Lower lobe of right lung (tissue), 2 donors: ENCODE measurements around the gene DDX39A. TPM values are rescaled to one million over a fixed set of nuclear protein-coding genes. Genes with fewer than 3 reads are reported as not detected.
"Not testable (repeated sequence)": the region's sequence is repeated elsewhere in the genome, so short reads cannot be mapped to it uniquely, and the experiment has no call there.

Source experiments
- ATAC-seq, 2 donors: fragments of 200-7000 bp; cut with Tn5 transposase; one replicate each; pipeline ENCODE4 v1.9.1; 2020 to 2022; ENCODE audit warnings: mild to moderate bottlenecking in 2 of 2, moderate library complexity in 2 of 2
- DNase-seq: peaks from one replicate; pipeline ENCODE4 v3.0.0-alpha.2; 2020
- H3K27ac ChIP-seq: fragments of 200-600 bp; one replicate; pipeline ENCODE4 v1.8.0; 2022
- H3K27me3 ChIP-seq: fragments of 200-600 bp; one replicate; pipeline ENCODE4 v1.8.0; 2022; ENCODE audit warnings: low read depth
- H3K36me3 ChIP-seq: fragments of 200-600 bp; one replicate; pipeline ENCODE4 v1.8.0; 2022; ENCODE audit warnings: mild to moderate bottlenecking
- H3K4me1 ChIP-seq: fragments of 200-600 bp; one replicate; pipeline ENCODE4 v1.8.0; 2022
- H3K4me3 ChIP-seq: fragments of 200-600 bp; one replicate; pipeline ENCODE4 v1.8.0; 2022; ENCODE audit warnings: mild to moderate bottlenecking
- H3K9me3 ChIP-seq: fragments of 200-600 bp; one replicate; pipeline ENCODE4 v1.8.0; 2022
- CTCF ChIP-seq: fragments of 200-600 bp; IDR thresholded peaks from one replicate; pipeline ENCODE4 v1.8.0; 2022; ENCODE audit warnings: antibody characterized with exemption, mild to moderate bottlenecking
- intact Hi-C: fragments of 100-400 bp; cut with DNase I; formaldehyde crosslinking; loops from one replicate; pipeline ENCODE4 v1.11.0; 2022
- long read RNA-seq: library from polyadenylated mRNA; unstranded; transcript quantifications from one replicate; pipeline ENCODE4 v2.0.0, GENCODE V29; 2021
- total RNA-seq: library from RNA; stranded (reverse); fragmentation: NEBNext Ultra II Directional; extraction: Animal tissue kit (Norgen Biotek cat#: 25700); gene quantifications from one replicate; pipeline ENCODE4 v1.2.1, GENCODE V29; 2021
- donor health status: DM: no; HTN: yes; CAD: no; lungs with severe emphysema.

Gene DDX39A
- total RNA-seq, result 59.3 TPM
- long read RNA-seq, transcript DDX39A-201 (11 exons, 1,471 nt), result major isoform, 55 of 126 reads
- long read RNA-seq, partial matches to known transcripts, result 17 of 126 reads
- long read RNA-seq, other reads (novel, unspliced or antisense), result 51 of 126 reads

- H3K36me3 ChIP-seq, result peaks cover 16% of the 10 kb centered on the region
- peaks cover 27% of the 10 kb centered on the region for H3K4me1 ChIP-seq
- TF ChIP-seq CTCF, result no peak
- H3K4me3 ChIP-seq, result peak within 1 kb of the TSS; percentile 94
- no peaks in the 10 kb centered on the region for H3K27me3 ChIP-seq
- peak; percentile 99 for DNase-seq
- ATAC-seq, result peak; percentile 97 to 98
- intact Hi-C loops, result no loop called here
- no peaks in the 10 kb centered on the region for H3K9me3 ChIP-seq
- peak within 1 kb of the TSS; percentile 89 for H3K27ac ChIP-seq
These were observed at the start of gene DDX39A for GRCh38 chr19:14419106-14419813. Gene DDX39A, minus strand, starts transcription at chr19:14419341. Its CDS starts 6,121 bp downstream, at chr19:14413220.

- no peak for DNase-seq
- no peak for TF ChIP-seq CTCF
These were observed 48.7 kb upstream of the DDX39A start for GRCh38 chr19:14467816-14468215.

GRCh38 chr19:14467391-14467790 is 48.2 kb upstream of the DDX39A start:
- peaks cover 6% of the 10 kb centered on the region for H3K4me1 ChIP-seq
- intact Hi-C loops, result no loop called here
- no peak for ATAC-seq
- no peak for TF ChIP-seq CTCF
- peaks cover 2% of the 10 kb centered on the region for H3K27me3 ChIP-seq
- H3K4me3 ChIP-seq, result no peak overlapping the region
- no peak for DNase-seq
- no peak overlapping the region for H3K27ac ChIP-seq
- no peaks in the 10 kb centered on the region for H3K9me3 ChIP-seq
- H3K36me3 ChIP-seq, result peaks cover 92% of the 10 kb centered on the region

More at GRCh38 chr19:14467816-14468215, 48.7 kb upstream of the DDX39A start:
- intact Hi-C loops, result no loop called here
- H3K4me3 ChIP-seq, result no peak overlapping the region
- no peak for ATAC-seq
- peaks cover 6% of the 10 kb centered on the region for H3K27me3 ChIP-seq
- no peak overlapping the region for H3K27ac ChIP-seq
- peaks cover 88% of the 10 kb centered on the region for H3K36me3 ChIP-seq
- H3K4me1 ChIP-seq, result peaks cover 9% of the 10 kb centered on the region
- no peaks in the 10 kb centered on the region for H3K9me3 ChIP-seq

- intact Hi-C loops, result no loop called here
- DNase-seq (no peak), ATAC-seq (no peak)
- no peak overlapping the region for H3K27ac ChIP-seq
- H3K4me1 ChIP-seq, result no peaks in the 10 kb centered on the region
- H3K4me3 ChIP-seq, result no peak overlapping the region
- no peaks in the 10 kb centered on the region for H3K27me3 ChIP-seq
- H3K36me3 ChIP-seq, result peaks cover 100% of the 10 kb centered on the region
- H3K9me3 ChIP-seq, result no peaks in the 10 kb centered on the region
- no peak for TF ChIP-seq CTCF
These were observed 44.6 kb upstream of the DDX39A start for GRCh38 chr19:14463747-14464146.

- H3K36me3 ChIP-seq, result peaks cover 99% of the 10 kb centered on the region
- H3K27ac ChIP-seq, ATAC-seq, DNase-seq, H3K4me3 ChIP-seq, H3K9me3 ChIP-seq, intact Hi-C loops, H3K27me3 ChIP-seq, H3K4me1 ChIP-seq: not testable (repeated sequence)
These were observed 43.3 kb upstream of the DDX39A start for GRCh38 chr19:14462401-14462800.

- Histone ChIP-seq H3K36me3 (peaks cover 92% of the 10 kb centered on the region), H3K27me3 (no peaks in the 10 kb centered on the region), H3K27ac (no peak overlapping the region), H3K9me3 (no peaks in the 10 kb centered on the region), H3K4me1 (no peaks in the 10 kb centered on the region), H3K4me3 (no peak overlapping the region)
- ATAC-seq (no peak), DNase-seq (no peak)
- no peak for TF ChIP-seq CTCF
- intact Hi-C loops, result no loop called here
These were observed 41.8 kb upstream of the DDX39A start for GRCh38 chr19:14460935-14461334.
